ENCODE measurements around the gene KRTAP4-5.
"Not testable (repeated sequence)": the region's sequence is repeated elsewhere in the genome, so short reads cannot be mapped to it uniquely, and the experiment has no call there.

KRTAP4-5 gene

DNA sequence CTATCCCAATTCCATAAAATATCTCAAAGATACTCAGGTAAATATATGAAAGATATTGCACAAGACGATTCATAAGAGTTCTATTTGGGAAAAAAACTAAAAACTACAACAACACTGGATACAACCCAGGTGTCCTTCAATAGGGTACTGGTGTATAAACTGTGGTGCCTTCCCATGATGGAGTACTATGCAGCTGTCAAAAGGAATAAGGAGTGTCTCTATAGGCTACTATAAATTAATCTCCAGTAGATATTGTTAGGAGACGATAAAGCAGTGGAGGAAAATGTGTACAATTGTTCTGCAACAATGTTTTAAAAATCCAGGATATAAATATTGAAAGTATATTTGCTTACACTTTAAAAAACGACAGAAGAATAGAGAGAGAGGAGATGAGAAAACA, 23.2 kb downstream of the KRTAP4-5 start:
- H3K27ac ChIP-seq, result no peak overlapping the region
- TF ChIP-seq, protein P1, sequence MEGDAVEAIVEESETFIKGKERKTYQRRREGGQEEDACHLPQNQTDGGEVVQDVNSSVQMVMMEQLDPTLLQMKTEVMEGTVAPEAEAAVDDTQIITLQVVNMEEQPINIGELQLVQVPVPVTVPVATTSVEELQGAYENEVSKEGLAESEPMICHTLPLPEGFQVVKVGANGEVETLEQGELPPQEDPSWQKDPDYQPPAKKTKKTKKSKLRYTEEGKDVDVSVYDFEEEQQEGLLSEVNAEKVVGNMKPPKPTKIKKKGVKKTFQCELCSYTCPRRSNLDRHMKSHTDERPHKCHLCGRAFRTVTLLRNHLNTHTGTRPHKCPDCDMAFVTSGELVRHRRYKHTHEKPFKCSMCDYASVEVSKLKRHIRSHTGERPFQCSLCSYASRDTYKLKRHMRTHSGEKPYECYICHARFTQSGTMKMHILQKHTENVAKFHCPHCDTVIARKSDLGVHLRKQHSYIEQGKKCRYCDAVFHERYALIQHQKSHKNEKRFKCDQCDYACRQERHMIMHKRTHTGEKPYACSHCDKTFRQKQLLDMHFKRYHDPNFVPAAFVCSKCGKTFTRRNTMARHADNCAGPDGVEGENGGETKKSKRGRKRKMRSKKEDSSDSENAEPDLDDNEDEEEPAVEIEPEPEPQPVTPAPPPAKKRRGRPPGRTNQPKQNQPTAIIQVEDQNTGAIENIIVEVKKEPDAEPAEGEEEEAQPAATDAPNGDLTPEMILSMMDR (conservative IDR thresholded peaks at IDR 0.05), result no peak

GRCh38 chr17:41125064-41125463, 24.6 kb downstream of the KRTAP4-5 start:
- H3K27ac ChIP-seq, result no peak overlapping the region
- TF ChIP-seq, protein P1 (conservative IDR thresholded peaks at IDR 0.05), result no peak

DNA sequence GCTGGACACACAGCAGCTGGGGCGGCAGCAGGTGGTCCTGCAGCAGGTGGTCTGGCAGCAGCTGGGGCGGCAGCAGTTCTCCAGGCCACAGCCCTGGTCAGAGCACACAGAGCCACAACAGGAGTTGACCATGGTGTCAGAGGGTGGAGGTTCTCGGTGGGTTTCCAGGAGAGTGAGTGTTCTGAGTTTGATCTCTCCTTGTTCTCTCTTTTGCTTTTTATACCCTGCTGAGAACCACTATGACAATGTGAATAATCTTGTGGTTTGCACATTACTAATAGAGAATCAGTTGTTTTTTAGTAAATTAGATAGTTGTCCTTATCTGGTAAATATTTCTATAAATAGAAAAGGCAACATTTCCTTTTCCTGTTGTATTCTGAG, 25.6 kb downstream of the KRTAP4-5 start, which contains the start of gene KRTAP4-12:
TSS of gene KRTAP4-12 (minus strand) at position 192 of the 381 bp plus-strand sequence. CDS start at position 132, 60 bp downstream.
- not testable (repeated sequence) for H3K27ac ChIP-seq

DNA sequence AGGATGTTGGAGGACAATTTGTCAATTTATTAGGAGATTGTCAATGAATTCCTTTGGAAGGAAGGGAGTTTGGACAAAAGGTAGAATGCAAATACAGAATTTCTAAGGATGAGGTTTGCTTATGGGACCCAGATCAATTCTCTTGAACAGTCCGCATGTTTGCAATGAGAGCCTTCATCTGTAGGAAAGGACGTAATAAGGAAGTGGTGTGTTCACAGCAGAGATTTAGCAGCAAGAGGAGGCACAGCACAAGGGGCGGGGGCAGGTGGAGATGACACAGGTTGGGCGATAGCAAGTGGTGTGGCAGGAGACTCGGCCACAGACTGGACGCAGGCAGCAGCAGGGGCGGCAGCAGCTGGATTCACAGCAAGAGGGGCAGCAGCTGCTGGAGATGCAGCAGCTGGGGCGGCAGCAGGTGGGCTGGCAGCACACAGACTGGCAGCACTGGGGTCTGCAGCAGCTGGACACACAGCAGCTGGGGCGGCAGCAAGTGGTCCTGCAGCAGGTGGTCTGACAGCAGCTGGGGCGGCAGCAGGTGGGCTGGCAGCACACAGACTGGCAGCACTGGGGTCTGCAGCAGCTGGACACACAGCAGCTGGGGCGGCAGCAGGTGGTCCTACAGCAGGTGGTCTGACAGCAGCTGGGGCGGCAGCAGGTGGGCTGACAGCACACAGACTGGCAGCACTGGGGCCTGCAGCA, 26.2 kb downstream of the KRTAP4-5 start:
- H3K27ac ChIP-seq, result not testable (repeated sequence)

- TF ChIP-seq, protein P1 (conservative IDR thresholded peaks at IDR 0.05), result no peak
- no peak overlapping the region for H3K27ac ChIP-seq
Measured at GRCh38 chr17:41121742-41122141, 27.9 kb downstream of the KRTAP4-5 start.

GRCh38 chr17:41119696-41120690, 29.6 kb downstream of the KRTAP4-5 start:
- not testable (repeated sequence) for H3K27ac ChIP-seq

- TF ChIP-seq, protein P1 (conservative IDR thresholded peaks at IDR 0.05), result no peak
- no peak overlapping the region for H3K27ac ChIP-seq
Measured at GRCh38 chr17:41118721-41119120, 30.9 kb downstream of the KRTAP4-5 start.

DNA sequence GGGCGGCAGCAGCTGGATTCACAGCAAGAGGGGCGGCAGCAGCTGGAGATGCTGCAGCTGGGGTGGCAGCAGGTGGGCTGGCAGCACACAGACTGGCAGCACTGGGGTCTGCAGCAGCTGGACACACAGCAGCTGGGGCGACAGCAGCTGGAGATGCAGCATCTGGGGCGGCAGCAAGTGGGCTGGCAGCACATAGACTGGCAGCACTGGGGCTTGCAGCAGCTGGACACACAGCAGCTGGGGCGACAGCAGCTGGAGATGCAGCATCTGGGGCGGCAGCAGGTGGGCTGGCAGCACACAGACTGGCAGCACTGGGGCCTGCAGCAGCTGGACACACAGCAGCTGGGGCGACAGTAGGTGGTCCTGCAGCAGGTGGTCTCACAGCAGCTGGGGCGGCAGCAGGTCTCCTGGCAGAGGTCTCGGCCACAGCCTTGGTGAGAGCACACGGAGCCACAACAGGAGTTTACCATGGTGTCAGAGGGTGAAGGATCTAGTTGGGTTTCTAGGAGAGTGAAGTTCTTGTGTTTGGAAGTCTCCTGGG, 31.7 kb downstream of the KRTAP4-5 start, which contains the start of gene KRTAP4-11:
TSS of gene KRTAP4-11 (minus strand) at position 528 of the 541 bp plus-strand sequence. CDS start at position 470, 58 bp downstream.
- not testable (repeated sequence) for H3K27ac ChIP-seq

GRCh38 chr17:41116297-41116696, 33.3 kb downstream of the KRTAP4-5 start:
- TF ChIP-seq, protein P1 (conservative IDR thresholded peaks at IDR 0.05), result no peak
- H3K27ac ChIP-seq, result no peak overlapping the region
